Brain microvascular endothelial cell (primary cell): ENCODE results near the gene SRP72.
A peak's percentile ranks its signal among the peaks of the same experiment; 100 is the strongest.

Source experiments
- DNase-seq: peaks from one replicate; pipeline ENCODE4 v3.0.0-alpha.2; 2020
- H3K27ac ChIP-seq: fragments of 250-450 bp; sonication (Bioruptor Pico); 2 replicates; pipeline ENCODE4 v1.5.1; 2020; ENCODE audit warnings: mild to moderate bottlenecking, moderate library complexity
- H3K27me3 ChIP-seq: fragments of 250-450 bp; sonication (Bioruptor Pico); replicated peaks from 2 replicates; pipeline ENCODE4 v1.5.1; 2020; ENCODE audit warnings: mild to moderate bottlenecking
- H3K36me3 ChIP-seq: fragments of 250-450 bp; sonication (Bioruptor Pico); replicated peaks from 2 replicates; pipeline ENCODE4 v1.5.1; 2020; ENCODE audit warnings: mild to moderate bottlenecking
- H3K4me3 ChIP-seq: 2 replicates; pipeline ENCODE4 v1.5.1; 2011; ENCODE audit warnings: low read depth, mild to moderate bottlenecking, control low read depth, low read length, moderate library complexity
- in situ Hi-C: cut with HindIII; loops from 2 replicates; pipeline ENCODE4 v1.10.0; 2017; ENCODE audit warnings: low sequenced_read_pairs, low pct_ligation_motif_present
- TF ChIP-seq, protein P1 (sequence below): IDR thresholded peaks from 2 replicates; pipeline ENCODE4 v1.5.1; 2011; ENCODE audit warnings: low read depth, mild to moderate bottlenecking, moderate library complexity, low read length, control low read depth, inconsistent platforms; ENCODE audit errors: missing control alignments

SRP72 gene

DNA sequence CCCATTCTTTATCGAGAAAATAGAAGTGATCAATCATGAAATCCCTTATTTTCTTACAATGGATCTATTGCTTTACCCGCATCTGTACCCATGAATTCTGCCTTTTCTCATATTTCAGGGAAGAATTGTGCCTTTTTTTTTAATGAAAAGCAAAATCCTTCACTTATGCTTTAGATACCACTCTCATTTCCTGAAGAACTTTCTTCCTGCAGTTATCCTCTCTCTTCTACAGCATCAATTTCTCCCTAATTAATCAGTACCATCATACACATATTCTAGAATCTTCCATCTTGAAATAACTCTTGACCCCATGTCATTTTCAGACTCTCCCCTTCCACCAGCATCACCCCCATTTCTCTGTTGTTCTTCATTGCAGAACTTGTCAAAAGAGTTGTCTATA lies 64.8 kb downstream of the SRP72 start:
- TF ChIP-seq, protein P1, sequence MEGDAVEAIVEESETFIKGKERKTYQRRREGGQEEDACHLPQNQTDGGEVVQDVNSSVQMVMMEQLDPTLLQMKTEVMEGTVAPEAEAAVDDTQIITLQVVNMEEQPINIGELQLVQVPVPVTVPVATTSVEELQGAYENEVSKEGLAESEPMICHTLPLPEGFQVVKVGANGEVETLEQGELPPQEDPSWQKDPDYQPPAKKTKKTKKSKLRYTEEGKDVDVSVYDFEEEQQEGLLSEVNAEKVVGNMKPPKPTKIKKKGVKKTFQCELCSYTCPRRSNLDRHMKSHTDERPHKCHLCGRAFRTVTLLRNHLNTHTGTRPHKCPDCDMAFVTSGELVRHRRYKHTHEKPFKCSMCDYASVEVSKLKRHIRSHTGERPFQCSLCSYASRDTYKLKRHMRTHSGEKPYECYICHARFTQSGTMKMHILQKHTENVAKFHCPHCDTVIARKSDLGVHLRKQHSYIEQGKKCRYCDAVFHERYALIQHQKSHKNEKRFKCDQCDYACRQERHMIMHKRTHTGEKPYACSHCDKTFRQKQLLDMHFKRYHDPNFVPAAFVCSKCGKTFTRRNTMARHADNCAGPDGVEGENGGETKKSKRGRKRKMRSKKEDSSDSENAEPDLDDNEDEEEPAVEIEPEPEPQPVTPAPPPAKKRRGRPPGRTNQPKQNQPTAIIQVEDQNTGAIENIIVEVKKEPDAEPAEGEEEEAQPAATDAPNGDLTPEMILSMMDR = no peak
- in situ Hi-C loops = no loop called here
- H3K4me3 ChIP-seq = no peak overlapping the region

DNA sequence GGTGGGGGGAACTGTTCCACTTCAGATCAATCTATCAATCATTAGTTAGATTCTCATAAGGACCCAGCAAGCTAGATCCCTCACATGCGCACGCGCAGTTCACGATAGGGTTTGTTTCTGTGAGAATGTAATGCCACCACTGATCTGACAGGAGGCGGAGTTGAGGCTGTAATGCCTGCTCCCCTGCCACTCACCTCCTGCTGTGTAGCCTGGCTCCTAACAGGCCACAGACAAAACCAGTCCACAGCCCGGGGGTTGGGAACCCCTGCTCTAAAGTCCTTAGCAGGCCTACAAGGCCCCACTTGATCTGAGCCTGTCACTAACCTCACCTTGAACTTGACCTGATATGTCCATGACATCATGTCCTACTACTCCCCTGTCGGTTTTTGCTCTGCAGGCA lies 68.5 kb downstream of the SRP72 start:
- H3K36me3 ChIP-seq = no peaks in the 10 kb centered on the region
- H3K27ac ChIP-seq = no peak overlapping the region
- no peak overlapping the region for H3K4me3 ChIP-seq
- TF ChIP-seq, protein P1 = no peak
- H3K27me3 ChIP-seq = no peaks in the 10 kb centered on the region
- DNase-seq = no peak
- in situ Hi-C loops = no loop called here

More for the DNA sequence above, 64.8 kb downstream of the SRP72 start:
- no peak overlapping the region for H3K27ac ChIP-seq
- no peak for DNase-seq
- no peaks in the 10 kb centered on the region for H3K27me3 ChIP-seq
- no peaks in the 10 kb centered on the region for H3K36me3 ChIP-seq

DNA sequence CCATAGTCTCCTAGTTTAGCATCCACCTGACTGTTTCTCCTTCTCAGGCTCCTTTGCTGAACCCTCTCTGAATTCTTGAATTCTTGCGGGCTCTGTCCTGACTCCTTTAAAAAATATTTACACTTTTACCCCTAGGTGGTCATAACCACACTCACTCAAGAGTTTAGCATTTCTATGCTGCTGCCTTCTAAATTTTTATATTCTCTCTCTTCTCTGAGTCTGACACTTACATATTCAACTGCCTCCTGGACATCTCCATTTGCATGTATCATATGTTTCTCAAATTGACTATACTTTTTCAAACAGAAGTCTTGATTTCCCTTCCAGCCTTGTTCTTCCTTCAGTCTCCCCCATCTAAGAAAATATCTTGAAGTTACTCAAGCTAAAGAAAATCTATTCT lies 69.7 kb downstream of the SRP72 start:
- TF ChIP-seq, protein P1 = no peak
- in situ Hi-C loops = no loop called here
- no peak for DNase-seq
- no peak overlapping the region for H3K4me3 ChIP-seq
- H3K27ac ChIP-seq = no peak overlapping the region
- no peaks in the 10 kb centered on the region for H3K27me3 ChIP-seq
- H3K36me3 ChIP-seq = no peaks in the 10 kb centered on the region

DNA sequence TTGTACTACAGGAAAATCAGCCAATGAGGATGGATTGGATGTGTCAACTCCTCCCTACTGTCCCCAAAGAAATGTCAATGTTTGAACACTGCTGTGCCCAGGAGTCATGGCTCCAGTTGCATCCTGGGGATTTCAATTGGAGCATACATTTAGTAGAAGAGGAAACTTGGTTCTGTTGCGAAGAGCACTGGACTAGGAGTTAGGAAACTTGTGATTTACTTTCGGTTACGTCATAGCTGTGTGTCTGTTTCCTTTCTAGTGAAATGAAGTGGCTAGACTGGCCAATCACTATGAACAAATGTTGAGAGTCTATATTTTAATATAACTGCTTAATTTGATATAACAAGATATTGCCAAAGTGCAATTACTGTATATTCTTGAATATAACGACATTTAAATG lies 73.4 kb downstream of the SRP72 start:
- H3K4me3 ChIP-seq = no peak overlapping the region
- in situ Hi-C loops = no loop called here
- no peak overlapping the region for H3K27ac ChIP-seq
- H3K36me3 ChIP-seq = no peaks in the 10 kb centered on the region
- DNase-seq = no peak
- no peaks in the 10 kb centered on the region for H3K27me3 ChIP-seq
- TF ChIP-seq, protein P1 = no peak

DNA sequence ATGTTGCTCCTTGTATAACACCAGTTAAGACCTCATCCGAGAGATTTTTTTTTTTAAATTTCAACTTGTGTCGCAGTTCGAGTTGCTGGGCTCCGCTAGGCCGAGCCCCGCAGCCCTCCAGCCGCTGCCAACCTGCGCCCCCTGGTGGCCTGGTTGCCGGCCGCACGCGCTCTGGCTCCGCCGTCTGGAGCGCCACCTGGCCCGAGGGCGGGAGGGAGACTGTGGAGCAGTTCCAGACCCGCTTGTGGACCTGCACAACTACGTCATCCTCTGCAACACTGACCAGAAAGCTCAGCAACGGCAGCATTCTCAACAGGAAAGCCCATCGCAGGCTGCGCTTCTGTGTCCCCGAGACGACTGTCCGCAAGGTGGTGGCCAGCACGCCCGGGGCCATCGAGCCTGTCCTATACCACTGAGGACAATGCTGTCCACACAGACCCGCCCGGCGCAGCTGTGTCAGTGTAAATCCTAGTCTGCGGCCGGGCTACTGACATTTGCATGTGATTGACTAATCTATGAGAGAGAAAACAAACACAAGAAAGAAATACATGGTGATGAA lies 77.2 kb downstream of the SRP72 start:
- in situ Hi-C loops = no loop called here
- no peaks in the 10 kb centered on the region for H3K27me3 ChIP-seq
- no peaks in the 10 kb centered on the region for H3K36me3 ChIP-seq
- H3K27ac ChIP-seq = no peak overlapping the region
- peak; percentile 71 for DNase-seq
- TF ChIP-seq, protein P1 = peak; percentile 82
- peak overlapping the region; percentile 56 for H3K4me3 ChIP-seq

DNA sequence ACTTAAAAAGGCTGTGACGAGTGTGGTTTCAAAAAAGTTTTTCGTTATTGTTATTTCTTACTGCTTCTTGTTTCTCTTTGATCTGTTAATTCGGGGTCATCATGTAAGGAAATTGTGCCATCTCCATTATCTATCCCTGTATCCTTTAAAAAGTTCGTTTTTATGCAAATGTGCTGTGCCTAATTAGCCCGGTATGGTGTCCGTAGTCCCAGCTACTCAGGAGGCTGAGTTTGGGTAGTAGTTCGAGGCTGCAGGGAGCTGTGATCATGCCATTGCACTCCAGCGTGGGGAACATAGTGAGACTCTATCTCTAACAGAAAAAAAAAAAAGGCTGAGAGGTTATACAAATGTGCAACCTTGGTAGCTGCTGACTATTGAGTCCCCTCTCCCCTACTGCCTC lies 83.2 kb downstream of the SRP72 start:
- in situ Hi-C loops = no loop called here
- Histone ChIP-seq H3K27ac (no peak overlapping the region), H3K27me3 (no peaks in the 10 kb centered on the region), H3K36me3 (no peaks in the 10 kb centered on the region), H3K4me3 (no peak overlapping the region)
- DNase-seq = no peak
- TF ChIP-seq, protein P1 = no peak
